SU-DHL-6 (cell line): ENCODE data around the gene ZNF385A.

ENCODE experiments used
- CTCF ChIP-seq: fragments of 200-600 bp; sonication (generic); IDR thresholded peaks from one replicate; pipeline ENCODE4 v1.5.1; 2017; ENCODE audit warnings: antibody characterized with exemption, mild to moderate bottlenecking, low read length, moderate library complexity; ENCODE audit not compliant: insufficient read depth, poor library complexity, severe bottlenecking
- EZH2phosphoT487 ChIP-seq: fragments of 200-600 bp; sonication (generic), shearing (Covaris generic); conservative IDR thresholded peaks from 2 replicates; pipeline ENCODE4 v1.6.1; 2018; ENCODE audit warnings: mild to moderate bottlenecking, antibody characterized with exemption, low read length, moderate library complexity, mixed read lengths

DNA sequence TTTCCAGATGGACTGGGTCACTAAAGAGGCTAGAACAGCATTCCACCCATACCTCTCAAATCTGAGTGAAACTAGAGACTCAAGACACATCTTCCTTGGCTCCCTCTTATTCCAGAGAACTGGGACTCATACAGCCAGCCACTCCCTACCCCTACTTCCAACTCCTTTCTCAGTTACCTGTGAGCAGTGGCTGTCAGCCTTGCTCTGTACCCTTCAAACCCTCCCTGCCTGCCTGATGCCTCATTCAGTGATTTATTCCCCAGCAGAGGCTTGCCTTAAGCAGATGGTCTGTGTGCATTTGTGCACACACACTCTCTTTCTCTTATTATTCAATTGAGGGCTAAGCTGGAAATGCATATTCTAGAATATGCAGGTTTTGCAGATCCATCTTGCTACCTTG lies 34.9 kb downstream of the ZNF385A start:
- TF ChIP-seq CTCF (no peak), EZH2phosphoT487 (no peak)
